Measurements from ENCODE around the gene MKI67.

GRCh38 chr10:128128582-128128981 lies 2.4 kb upstream of the MKI67 start:
- no peak for TF ChIP-seq CTCF (IDR thresholded peaks at IDR 0.05)
- TF ChIP-seq, protein P1, sequence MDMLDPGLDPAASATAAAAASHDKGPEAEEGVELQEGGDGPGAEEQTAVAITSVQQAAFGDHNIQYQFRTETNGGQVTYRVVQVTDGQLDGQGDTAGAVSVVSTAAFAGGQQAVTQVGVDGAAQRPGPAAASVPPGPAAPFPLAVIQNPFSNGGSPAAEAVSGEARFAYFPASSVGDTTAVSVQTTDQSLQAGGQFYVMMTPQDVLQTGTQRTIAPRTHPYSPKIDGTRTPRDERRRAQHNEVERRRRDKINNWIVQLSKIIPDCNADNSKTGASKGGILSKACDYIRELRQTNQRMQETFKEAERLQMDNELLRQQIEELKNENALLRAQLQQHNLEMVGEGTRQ (IDR thresholded peaks at IDR 0.05; ENCODE audit: borderline replicate concordance, low read depth, low read length): no peak
- no peak for TF ChIP-seq EP300 (IDR thresholded peaks at IDR 0.05; ENCODE audit: borderline replicate concordance in 1 of 2, low read depth in 1 of 2, low read length in 1 of 2)
- TF ChIP-seq POLR2AphosphoS5 (IDR thresholded peaks at IDR 0.05; ENCODE audit: low read depth, low read length): no peak
- no peak for TF ChIP-seq GABPA (IDR thresholded peaks at IDR 0.05; ENCODE audit: low read depth)
- TF ChIP-seq FOSL2 (IDR thresholded peaks at IDR 0.05; ENCODE audit: borderline replicate concordance, low read depth): no peak
- TF ChIP-seq FOXJ3 (CRISPR knock-in tag; IDR thresholded peaks at IDR 0.05): no peak
- TF ChIP-seq YY1 (IDR thresholded peaks at IDR 0.05; ENCODE audit: low read depth): no peak
- TF ChIP-seq EZH2phosphoT487 (IDR thresholded peaks at IDR 0.05; ENCODE audit: borderline replicate concordance, low read depth): no peak
- no peak for TF ChIP-seq FOXM1 (IDR thresholded peaks at IDR 0.05; ENCODE audit: low read depth)
